ENCODE results near the gene ADAM8. TPM values are rescaled to one million over a fixed set of nuclear protein-coding genes. Genes with fewer than 3 reads are reported as not detected.

ADAM8 gene
- polyA plus RNA-seq, 1 donor from 2014 or later: 6.4 TPM

GRCh38 chr10:133247681-133248333 lies 28.9 kb downstream of the ADAM8 start:
- Histone ChIP-seq H3F3A (ENCODE audit: insufficient read depth, low read length, poor library complexity, severe bottlenecking) (no peaks in the 10 kb centered on the region), H2AFZ (ENCODE audit: low read depth, low read length) (no peak overlapping the region), H3K4me2 (ENCODE audit: low read length) (no peak overlapping the region)

GRCh38 chr10:133246236-133246626 lies 30.4 kb downstream of the ADAM8 start:
- H3K36me3 ChIP-seq (ENCODE audit: insufficient read depth, low read length): no peaks in the 10 kb centered on the region
- no peak overlapping the region for H3K9ac ChIP-seq (ENCODE audit: low read length)
- H3K4me2 ChIP-seq (ENCODE audit: low read length): no peak overlapping the region
- no peak overlapping the region for H3K4me3 ChIP-seq (ENCODE audit: low read length)
- no peak overlapping the region for H2AFZ ChIP-seq (ENCODE audit: low read depth, low read length)
- TF ChIP-seq EZH2 (IDR thresholded peaks at IDR 0.05; ENCODE audit: borderline replicate concordance, insufficient read depth, low read length, poor library complexity, severe bottlenecking): no peak
- no peak for TF ChIP-seq MXI1 (conservative IDR thresholded peaks at IDR 0.05; ENCODE audit: poor library complexity, severe bottlenecking)
- no peak for TF ChIP-seq POLR2AphosphoS5 (IDR thresholded peaks at IDR 0.05)
- TF ChIP-seq SMC3 (conservative IDR thresholded peaks at IDR 0.05; ENCODE audit: poor library complexity): no peak
- no peak for TF ChIP-seq TAF1 (IDR thresholded peaks at IDR 0.05; ENCODE audit: low read depth)
- TF ChIP-seq CTCF (IDR thresholded peaks at IDR 0.05; ENCODE audit: poor library complexity, severe bottlenecking): no peak
- TF ChIP-seq EP300 (conservative IDR thresholded peaks at IDR 0.05; ENCODE audit: poor library complexity, severe bottlenecking): no peak
- TF ChIP-seq REST (IDR thresholded peaks at IDR 0.05; ENCODE audit: borderline replicate concordance): no peak
- no peaks in the 10 kb centered on the region for H3K9me2 ChIP-seq (ENCODE audit: insufficient read depth, low read length)
- no peaks in the 10 kb centered on the region for H3K27me3 ChIP-seq (ENCODE audit: insufficient read depth, low read depth, low read length)
- no peaks in the 10 kb centered on the region for H3F3A ChIP-seq (ENCODE audit: insufficient read depth, low read length, poor library complexity, severe bottlenecking)
- H4K20me1 ChIP-seq (ENCODE audit: insufficient read depth): no peaks in the 10 kb centered on the region
- H3K79me2 ChIP-seq (replicated peaks; ENCODE audit: insufficient read depth, low read length): no peaks in the 10 kb centered on the region
- no peak overlapping the region for H3K27ac ChIP-seq (ENCODE audit: low read length)
- no peaks in the 10 kb centered on the region for H3K9me3 ChIP-seq (ENCODE audit: low read length)

More at GRCh38 chr10:133247681-133248333, 28.9 kb downstream of the ADAM8 start:
- Histone ChIP-seq H3K27me3 (ENCODE audit: insufficient read depth, low read depth, low read length) (no peaks in the 10 kb centered on the region), H3K27ac (ENCODE audit: low read length) (no peak overlapping the region), H3K79me2 (replicated peaks; ENCODE audit: insufficient read depth, low read length) (no peaks in the 10 kb centered on the region), H3K9me3 (ENCODE audit: low read length) (no peaks in the 10 kb centered on the region), H3K9me2 (ENCODE audit: insufficient read depth, low read length) (no peaks in the 10 kb centered on the region), H3K4me3 (ENCODE audit: low read length) (no peak overlapping the region), H3K36me3 (ENCODE audit: insufficient read depth, low read length) (no peaks in the 10 kb centered on the region), H3K9ac (ENCODE audit: low read length) (no peak overlapping the region), H4K20me1 (ENCODE audit: insufficient read depth) (no peaks in the 10 kb centered on the region)
- no peak for TF ChIP-seq POLR2AphosphoS5 (IDR thresholded peaks at IDR 0.05)
- no peak for TF ChIP-seq CTCF (IDR thresholded peaks at IDR 0.05; ENCODE audit: poor library complexity, severe bottlenecking)
